Measurements from ENCODE around the gene DOHH. TPM values are rescaled to one million over a fixed set of nuclear protein-coding genes. Genes with fewer than 3 reads are reported as not detected.

Gene DOHH
- total and polyA plus RNA-seq, 2 experiments from 2014 or later = 19.0 to 34.7 TPM

DNA sequence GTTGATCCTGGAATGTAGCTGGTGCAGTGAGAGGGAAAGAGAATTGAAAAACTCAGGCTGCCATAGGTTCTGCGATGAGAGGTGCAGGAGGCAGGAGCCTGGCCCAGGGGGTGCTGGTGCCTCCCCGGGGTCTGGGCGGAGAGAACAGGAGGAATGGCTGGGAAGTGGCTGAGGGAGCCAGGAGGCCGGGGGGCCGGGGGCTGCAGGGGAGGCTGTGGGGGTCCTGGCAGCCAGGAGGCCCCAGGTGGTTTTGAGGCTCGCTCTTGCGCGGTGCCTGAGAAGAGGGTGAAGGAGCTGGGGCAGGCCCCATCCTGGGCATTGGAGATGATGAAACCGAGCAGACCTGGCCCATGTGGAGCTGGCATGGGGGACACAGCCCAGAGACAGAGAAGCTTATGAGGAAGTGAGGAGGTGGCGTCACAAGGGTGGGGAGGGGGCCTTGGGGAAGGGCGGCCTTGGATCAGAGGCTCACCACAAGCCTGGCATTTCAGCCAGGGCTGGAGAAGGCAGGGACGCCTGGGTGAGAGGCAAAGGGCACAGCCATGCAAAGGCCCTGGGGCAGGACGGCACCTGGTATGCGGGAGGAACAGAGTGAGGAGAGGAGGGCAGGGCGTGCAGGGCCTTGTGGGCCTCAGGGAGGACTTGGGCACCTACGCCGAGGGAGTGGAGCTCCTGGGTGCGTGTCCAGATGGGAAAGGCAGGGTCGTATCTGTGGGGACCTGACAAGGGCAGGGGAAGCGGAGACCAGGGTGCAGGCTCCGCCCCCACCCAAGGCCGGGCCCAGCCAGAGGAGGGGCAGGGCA, 37.2 kb upstream of the DOHH start (continued):
- TF ChIP-seq, protein P1, sequence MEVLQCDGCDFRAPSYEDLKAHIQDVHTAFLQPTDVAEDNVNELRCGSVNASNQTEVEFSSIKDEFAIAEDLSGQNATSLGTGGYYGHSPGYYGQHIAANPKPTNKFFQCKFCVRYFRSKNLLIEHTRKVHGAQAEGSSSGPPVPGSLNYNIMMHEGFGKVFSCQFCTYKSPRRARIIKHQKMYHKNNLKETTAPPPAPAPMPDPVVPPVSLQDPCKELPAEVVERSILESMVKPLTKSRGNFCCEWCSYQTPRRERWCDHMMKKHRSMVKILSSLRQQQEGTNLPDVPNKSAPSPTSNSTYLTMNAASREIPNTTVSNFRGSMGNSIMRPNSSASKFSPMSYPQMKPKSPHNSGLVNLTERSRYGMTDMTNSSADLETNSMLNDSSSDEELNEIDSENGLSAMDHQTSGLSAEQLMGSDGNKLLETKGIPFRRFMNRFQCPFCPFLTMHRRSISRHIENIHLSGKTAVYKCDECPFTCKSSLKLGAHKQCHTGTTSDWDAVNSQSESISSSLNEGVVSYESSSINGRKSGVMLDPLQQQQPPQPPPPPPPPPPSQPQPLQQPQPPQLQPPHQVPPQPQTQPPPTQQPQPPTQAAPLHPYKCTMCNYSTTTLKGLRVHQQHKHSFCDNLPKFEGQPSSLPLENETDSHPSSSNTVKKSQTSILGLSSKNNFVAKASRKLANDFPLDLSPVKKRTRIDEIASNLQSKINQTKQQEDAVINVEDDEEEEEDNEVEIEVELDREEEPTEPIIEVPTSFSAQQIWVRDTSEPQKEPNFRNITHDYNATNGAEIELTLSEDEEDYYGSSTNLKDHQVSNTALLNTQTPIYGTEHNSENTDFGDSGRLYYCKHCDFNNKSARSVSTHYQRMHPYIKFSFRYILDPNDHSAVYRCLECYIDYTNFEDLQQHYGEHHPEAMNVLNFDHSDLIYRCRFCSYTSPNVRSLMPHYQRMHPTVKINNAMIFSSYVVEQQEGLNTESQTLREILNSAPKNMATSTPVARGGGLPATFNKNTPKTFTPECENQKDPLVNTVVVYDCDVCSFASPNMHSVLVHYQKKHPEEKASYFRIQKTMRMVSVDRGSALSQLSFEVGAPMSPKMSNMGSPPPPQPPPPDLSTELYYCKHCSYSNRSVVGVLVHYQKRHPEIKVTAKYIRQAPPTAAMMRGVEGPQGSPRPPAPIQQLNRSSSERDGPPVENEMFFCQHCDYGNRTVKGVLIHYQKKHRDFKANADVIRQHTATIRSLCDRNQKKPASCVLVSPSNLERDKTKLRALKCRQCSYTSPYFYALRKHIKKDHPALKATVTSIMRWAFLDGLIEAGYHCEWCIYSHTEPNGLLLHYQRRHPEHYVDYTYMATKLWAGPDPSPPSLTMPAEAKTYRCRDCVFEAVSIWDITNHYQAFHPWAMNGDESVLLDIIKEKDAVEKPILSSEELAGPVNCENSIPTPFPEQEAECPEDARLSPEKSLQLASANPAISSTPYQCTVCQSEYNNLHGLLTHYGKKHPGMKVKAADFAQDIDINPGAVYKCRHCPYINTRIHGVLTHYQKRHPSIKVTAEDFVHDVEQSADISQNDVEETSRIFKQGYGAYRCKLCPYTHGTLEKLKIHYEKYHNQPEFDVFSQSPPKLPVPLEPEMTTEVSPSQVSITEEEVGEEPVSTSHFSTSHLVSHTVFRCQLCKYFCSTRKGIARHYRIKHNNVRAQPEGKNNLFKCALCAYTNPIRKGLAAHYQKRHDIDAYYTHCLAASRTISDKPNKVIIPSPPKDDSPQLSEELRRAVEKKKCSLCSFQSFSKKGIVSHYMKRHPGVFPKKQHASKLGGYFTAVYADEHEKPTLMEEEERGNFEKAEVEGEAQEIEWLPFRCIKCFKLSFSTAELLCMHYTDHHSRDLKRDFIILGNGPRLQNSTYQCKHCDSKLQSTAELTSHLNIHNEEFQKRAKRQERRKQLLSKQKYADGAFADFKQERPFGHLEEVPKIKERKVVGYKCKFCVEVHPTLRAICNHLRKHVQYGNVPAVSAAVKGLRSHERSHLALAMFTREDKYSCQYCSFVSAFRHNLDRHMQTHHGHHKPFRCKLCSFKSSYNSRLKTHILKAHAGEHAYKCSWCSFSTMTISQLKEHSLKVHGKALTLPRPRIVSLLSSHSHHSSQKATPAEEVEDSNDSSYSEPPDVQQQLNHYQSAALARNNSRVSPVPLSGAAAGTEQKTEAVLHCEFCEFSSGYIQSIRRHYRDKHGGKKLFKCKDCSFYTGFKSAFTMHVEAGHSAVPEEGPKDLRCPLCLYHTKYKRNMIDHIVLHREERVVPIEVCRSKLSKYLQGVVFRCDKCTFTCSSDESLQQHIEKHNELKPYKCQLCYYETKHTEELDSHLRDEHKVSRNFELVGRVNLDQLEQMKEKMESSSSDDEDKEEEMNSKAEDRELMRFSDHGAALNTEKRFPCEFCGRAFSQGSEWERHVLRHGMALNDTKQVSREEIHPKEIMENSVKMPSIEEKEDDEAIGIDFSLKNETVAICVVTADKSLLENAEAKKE (CRISPR knock-in tag; IDR thresholded peaks at IDR 0.05) = no peak

- Histone ChIP-seq H4K20me1 (replicated peaks; ENCODE audit: insufficient read depth) (no peaks in the 10 kb centered on the region; the same call in 1 of the 2 replicates), H3K36me3 (ENCODE audit: insufficient read depth) (no peaks in the 10 kb centered on the region), H3K27ac (ENCODE audit: low read depth) (no peak overlapping the region), H3K27me3 (ENCODE audit: insufficient read depth) (no peaks in the 10 kb centered on the region), H3K4me3 (no peak overlapping the region), H3K79me2 (replicated peaks; ENCODE audit: insufficient read depth) (no peaks in the 10 kb centered on the region), H3K4me2 (no peak overlapping the region), H2AFZ (no peak overlapping the region), H3F3A (replicated peaks; ENCODE audit: low read depth) (peaks cover 7% of the 10 kb centered on the region; the same call in 1 of the 2 replicates), H3K9me2 (ENCODE audit: insufficient read depth) (no peaks in the 10 kb centered on the region), H3K4me1 (ENCODE audit: insufficient read depth) (no peaks in the 10 kb centered on the region)
- Mint-ChIP-seq H3K9me3 (0 out of 3 replicates have a peak, but pooled peaks cover 3% of the 10 kb centered on the region), H3K27me3 (ENCODE audit: insufficient read depth, low read depth, poor library complexity) (peaks cover 21% of the 10 kb centered on the region), H3K4me3 (no peak overlapping the region), H3K4me1 (peaks cover 10% of the 10 kb centered on the region; the same call in 2 of the 3 replicates), H3K36me3 (ENCODE audit: low read depth) (peaks cover 31% of the 10 kb centered on the region), H3K27ac (no peak overlapping the region)
- no peak for DNase-seq (ENCODE audit: low spot score)
- ATAC-seq = no peak
- TF ChIP-seq JUNB (IDR thresholded peaks at IDR 0.05; ENCODE audit: unreplicated experiment) (no peak), POLR2AphosphoS5 (IDR thresholded peaks at IDR 0.05; ENCODE audit: low read depth) (no peak)
- TF ChIP-seq, protein P1 (CRISPR knock-in tag; IDR thresholded peaks at IDR 0.05) = no peak
- TF ChIP-seq, protein P2, sequence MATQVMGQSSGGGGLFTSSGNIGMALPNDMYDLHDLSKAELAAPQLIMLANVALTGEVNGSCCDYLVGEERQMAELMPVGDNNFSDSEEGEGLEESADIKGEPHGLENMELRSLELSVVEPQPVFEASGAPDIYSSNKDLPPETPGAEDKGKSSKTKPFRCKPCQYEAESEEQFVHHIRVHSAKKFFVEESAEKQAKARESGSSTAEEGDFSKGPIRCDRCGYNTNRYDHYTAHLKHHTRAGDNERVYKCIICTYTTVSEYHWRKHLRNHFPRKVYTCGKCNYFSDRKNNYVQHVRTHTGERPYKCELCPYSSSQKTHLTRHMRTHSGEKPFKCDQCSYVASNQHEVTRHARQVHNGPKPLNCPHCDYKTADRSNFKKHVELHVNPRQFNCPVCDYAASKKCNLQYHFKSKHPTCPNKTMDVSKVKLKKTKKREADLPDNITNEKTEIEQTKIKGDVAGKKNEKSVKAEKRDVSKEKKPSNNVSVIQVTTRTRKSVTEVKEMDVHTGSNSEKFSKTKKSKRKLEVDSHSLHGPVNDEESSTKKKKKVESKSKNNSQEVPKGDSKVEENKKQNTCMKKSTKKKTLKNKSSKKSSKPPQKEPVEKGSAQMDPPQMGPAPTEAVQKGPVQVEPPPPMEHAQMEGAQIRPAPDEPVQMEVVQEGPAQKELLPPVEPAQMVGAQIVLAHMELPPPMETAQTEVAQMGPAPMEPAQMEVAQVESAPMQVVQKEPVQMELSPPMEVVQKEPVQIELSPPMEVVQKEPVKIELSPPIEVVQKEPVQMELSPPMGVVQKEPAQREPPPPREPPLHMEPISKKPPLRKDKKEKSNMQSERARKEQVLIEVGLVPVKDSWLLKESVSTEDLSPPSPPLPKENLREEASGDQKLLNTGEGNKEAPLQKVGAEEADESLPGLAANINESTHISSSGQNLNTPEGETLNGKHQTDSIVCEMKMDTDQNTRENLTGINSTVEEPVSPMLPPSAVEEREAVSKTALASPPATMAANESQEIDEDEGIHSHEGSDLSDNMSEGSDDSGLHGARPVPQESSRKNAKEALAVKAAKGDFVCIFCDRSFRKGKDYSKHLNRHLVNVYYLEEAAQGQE (IDR thresholded peaks at IDR 0.05; ENCODE audit: unreplicated experiment) = no peak
These were observed 36.6 kb upstream of the DOHH start for GRCh38 chr19:3537101-3537437.
